NCI-H1694 (cell line): Measurements from ENCODE around the gene CCDC183.

Experiments used
- DNase-seq: peaks from one replicate; lab custom pipeline; 2025; lab: John Stamatoyannopoulos, UW

Gene CCDC183

GRCh38 chr9:136849960-136850865, 54.1 kb downstream of the CCDC183 start:
- DNase-seq = no peak

GRCh38 chr9:136850866-136851775, 55.0 kb downstream of the CCDC183 start:
- DNase-seq = no peak

- DNase-seq = no peak
Measured at GRCh38 chr9:136851941-136852663, 56.0 kb downstream of the CCDC183 start, which contains the start of gene MAMDC4. Gene MAMDC4 (plus strand): TSS chr9:136852346. CDS start chr9:136852417, 71 bp downstream.

- DNase-seq = no peak
Measured at GRCh38 chr9:136852664-136853595, 56.8 kb downstream of the CCDC183 start.

GRCh38 chr9:136853596-136854112, 57.5 kb downstream of the CCDC183 start:
- DNase-seq = no peak

GRCh38 chr9:136854113-136854841, 58.1 kb downstream of the CCDC183 start:
- DNase-seq = no peak

- DNase-seq = no peak
Measured at GRCh38 chr9:136854842-136855460, 58.8 kb downstream of the CCDC183 start.

GRCh38 chr9:136855461-136856078, 59.4 kb downstream of the CCDC183 start:
- DNase-seq = no peak

- no peak for DNase-seq
Measured at GRCh38 chr9:136856079-136856476, 59.9 kb downstream of the CCDC183 start.

- no peak for DNase-seq
Measured at GRCh38 chr9:136856541-136857141, 60.5 kb downstream of the CCDC183 start.

GRCh38 chr9:136857166-136857565, 61.0 kb downstream of the CCDC183 start:
- DNase-seq = no peak
